ENCODE results near the gene CARMIL1.

GRCh38 chr6:25427549-25427948 is 148.4 kb downstream of the CARMIL1 start:
- TF ChIP-seq, protein P1, sequence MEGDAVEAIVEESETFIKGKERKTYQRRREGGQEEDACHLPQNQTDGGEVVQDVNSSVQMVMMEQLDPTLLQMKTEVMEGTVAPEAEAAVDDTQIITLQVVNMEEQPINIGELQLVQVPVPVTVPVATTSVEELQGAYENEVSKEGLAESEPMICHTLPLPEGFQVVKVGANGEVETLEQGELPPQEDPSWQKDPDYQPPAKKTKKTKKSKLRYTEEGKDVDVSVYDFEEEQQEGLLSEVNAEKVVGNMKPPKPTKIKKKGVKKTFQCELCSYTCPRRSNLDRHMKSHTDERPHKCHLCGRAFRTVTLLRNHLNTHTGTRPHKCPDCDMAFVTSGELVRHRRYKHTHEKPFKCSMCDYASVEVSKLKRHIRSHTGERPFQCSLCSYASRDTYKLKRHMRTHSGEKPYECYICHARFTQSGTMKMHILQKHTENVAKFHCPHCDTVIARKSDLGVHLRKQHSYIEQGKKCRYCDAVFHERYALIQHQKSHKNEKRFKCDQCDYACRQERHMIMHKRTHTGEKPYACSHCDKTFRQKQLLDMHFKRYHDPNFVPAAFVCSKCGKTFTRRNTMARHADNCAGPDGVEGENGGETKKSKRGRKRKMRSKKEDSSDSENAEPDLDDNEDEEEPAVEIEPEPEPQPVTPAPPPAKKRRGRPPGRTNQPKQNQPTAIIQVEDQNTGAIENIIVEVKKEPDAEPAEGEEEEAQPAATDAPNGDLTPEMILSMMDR (conservative IDR thresholded peaks at IDR 0.05; ENCODE audit: low read length), result no peak
- no peak for TF ChIP-seq EZH2phosphoT487 (IDR thresholded peaks at IDR 0.05; ENCODE audit: borderline replicate concordance)
